Upper lobe of right lung (tissue), 1 donor: Measurements from ENCODE around the gene ATL2. TPM values are rescaled to one million over a fixed set of nuclear protein-coding genes. Genes with fewer than 3 reads are reported as not detected.

Experiments
- ATAC-seq: fragments of 200-7000 bp; cut with Tn5 transposase; one replicate; pipeline ENCODE4 v1.9.1; 2020; ENCODE audit warnings: mild to moderate bottlenecking, moderate library complexity
- DNase-seq: peaks from one replicate; pipeline ENCODE4 v3.0.0-alpha.2; 2020
- H3K27ac ChIP-seq: fragments of 200-600 bp; one replicate; pipeline ENCODE4 v1.8.0; 2022
- H3K27me3 ChIP-seq: fragments of 200-600 bp; one replicate; pipeline ENCODE4 v1.8.0; 2022; ENCODE audit warnings: mild to moderate bottlenecking
- H3K36me3 ChIP-seq: fragments of 200-600 bp; one replicate; pipeline ENCODE4 v1.8.0; 2022
- H3K4me1 ChIP-seq: fragments of 200-600 bp; one replicate; pipeline ENCODE4 v1.8.0; 2022
- H3K4me3 ChIP-seq: fragments of 200-600 bp; one replicate; pipeline ENCODE4 v1.8.0; 2022; ENCODE audit warnings: mild to moderate bottlenecking
- H3K9me3 ChIP-seq: fragments of 200-600 bp; one replicate; pipeline ENCODE4 v1.8.0; 2022
- intact Hi-C: fragments of 100-400 bp; cut with DNase I; formaldehyde crosslinking; loops from one replicate; pipeline ENCODE4 v1.11.0; 2022
- total RNA-seq: library from RNA; stranded (reverse); fragmentation: NEBNext Ultra II Directional; extraction: Animal tissue kit (Norgen Biotek cat#: 25700); gene quantifications from one replicate; pipeline ENCODE4 v1.2.1, GENCODE V29; 2021
- TF ChIP-seq, protein P1 (sequence below): fragments of 200-600 bp; IDR thresholded peaks from one replicate; pipeline ENCODE4 v1.8.0; 2022; ENCODE audit warnings: antibody characterized with exemption
- donor health status: DM: no; HTN: yes; CAD: no; lungs with severe emphysema.

The ATL2 gene
- total RNA-seq, 1 donor from 2014 or later, result 69.1 TPM

DNA sequence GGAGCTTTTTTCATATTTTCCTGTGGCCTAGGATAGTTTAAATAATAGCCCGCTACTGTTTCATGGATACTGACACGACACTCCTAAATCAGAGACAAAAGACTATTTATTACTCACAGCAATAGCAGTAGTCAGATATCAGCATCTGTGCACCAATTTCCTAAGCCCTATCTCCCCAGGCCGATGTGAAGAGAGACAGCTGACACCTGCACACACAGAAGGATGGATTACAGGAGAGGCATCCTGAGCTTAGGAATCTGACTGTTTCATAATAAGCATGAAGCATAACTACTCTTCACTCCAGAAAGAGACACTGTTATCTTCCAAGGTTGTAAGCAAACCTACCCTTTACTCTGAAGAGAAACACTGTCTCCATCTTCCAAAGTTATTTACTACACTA is 105.4 kb downstream of the ATL2 start:
- H3K27ac ChIP-seq, result no peak overlapping the region
- TF ChIP-seq, protein P1, sequence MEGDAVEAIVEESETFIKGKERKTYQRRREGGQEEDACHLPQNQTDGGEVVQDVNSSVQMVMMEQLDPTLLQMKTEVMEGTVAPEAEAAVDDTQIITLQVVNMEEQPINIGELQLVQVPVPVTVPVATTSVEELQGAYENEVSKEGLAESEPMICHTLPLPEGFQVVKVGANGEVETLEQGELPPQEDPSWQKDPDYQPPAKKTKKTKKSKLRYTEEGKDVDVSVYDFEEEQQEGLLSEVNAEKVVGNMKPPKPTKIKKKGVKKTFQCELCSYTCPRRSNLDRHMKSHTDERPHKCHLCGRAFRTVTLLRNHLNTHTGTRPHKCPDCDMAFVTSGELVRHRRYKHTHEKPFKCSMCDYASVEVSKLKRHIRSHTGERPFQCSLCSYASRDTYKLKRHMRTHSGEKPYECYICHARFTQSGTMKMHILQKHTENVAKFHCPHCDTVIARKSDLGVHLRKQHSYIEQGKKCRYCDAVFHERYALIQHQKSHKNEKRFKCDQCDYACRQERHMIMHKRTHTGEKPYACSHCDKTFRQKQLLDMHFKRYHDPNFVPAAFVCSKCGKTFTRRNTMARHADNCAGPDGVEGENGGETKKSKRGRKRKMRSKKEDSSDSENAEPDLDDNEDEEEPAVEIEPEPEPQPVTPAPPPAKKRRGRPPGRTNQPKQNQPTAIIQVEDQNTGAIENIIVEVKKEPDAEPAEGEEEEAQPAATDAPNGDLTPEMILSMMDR, result no peak
- no peak overlapping the region for H3K4me3 ChIP-seq
- no peaks in the 10 kb centered on the region for H3K9me3 ChIP-seq
- intact Hi-C loops, result loop anchor here (10.0 kb wide), 1 partner anchor 287 kb away; no protein-coding TSS in a partner anchor
- DNase-seq (no peak), ATAC-seq (no peak)
- no peaks in the 10 kb centered on the region for H3K36me3 ChIP-seq
- no peaks in the 10 kb centered on the region for H3K27me3 ChIP-seq
- no peaks in the 10 kb centered on the region for H3K4me1 ChIP-seq

DNA sequence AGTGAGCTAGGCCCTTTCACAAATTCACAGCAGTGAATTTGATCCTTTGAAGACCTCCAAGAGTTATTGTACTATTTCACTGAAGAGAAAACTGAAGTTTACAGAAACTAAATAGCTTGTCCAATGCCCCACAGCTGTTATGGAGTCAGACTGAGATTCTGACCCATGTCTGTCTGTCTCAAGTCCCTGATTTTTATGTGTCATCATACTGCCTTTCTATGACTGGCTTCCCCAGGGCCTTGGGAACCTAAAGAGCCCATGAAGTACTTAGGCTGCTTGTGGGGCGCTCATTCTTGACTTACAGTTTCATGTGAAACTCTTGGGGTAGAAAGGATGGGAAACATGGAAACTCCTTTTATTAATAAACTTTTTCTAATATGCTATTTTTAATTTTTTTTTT is 107.7 kb downstream of the ATL2 start:
- no peak for DNase-seq
- intact Hi-C loops, result no loop called here

DNA sequence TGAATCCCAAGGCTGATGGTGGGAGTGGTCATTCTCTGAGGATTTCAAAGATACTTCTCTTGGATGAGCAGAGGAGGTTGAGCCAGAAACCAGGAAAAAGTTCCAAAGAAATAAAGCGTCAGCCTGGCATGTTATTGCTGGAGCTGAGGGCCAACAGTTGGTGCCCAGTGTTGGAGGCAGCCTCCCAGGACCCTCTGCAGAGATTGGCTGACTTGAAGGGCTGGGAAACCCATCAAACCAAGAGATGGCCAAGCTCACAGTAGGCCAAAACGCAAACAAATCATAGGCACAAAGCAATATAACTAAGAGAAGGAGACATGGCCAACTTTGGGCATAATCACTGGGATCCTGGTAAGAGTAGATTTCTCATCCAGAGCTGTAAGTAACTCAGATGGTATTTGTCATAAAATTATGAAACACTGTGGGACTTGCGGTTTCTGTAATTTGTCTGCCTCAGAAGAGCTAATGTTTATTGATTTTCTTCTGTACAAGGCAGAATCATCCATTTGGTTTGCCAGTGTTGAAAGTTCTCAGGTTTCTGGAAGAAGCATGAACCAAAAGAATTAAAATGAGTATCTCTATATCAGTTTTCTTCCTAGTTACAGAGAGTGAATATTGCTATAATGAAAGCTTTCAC is 108.3 kb downstream of the ATL2 start:
- intact Hi-C loops, result no loop called here

More for the DNA sequence above, 107.7 kb downstream of the ATL2 start:
- H3K4me3 ChIP-seq, result no peak overlapping the region
- H3K27ac ChIP-seq, result no peak overlapping the region
- no peaks in the 10 kb centered on the region for H3K4me1 ChIP-seq
- no peaks in the 10 kb centered on the region for H3K9me3 ChIP-seq
- H3K36me3 ChIP-seq, result no peaks in the 10 kb centered on the region
- ATAC-seq, result no peak
- no peaks in the 10 kb centered on the region for H3K27me3 ChIP-seq
- TF ChIP-seq, protein P1, result no peak

DNA sequence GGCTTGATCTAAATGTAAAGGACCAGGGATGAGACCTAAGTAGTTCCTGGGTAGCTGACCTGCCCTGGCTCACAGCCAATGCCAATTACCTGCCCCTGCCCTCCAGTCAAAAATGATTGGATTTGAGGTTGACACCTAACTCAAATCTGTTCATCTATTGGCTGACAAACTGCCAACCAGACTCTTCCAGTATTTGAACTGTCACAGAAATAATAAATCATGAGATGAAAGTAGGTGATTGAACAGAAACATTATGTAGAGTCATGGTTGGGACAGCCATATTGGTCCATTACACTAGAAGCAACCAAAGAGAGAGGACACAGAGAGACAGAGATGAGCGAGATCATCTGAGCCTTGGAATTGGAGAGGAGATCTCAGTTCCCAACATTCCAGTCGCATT is 109.1 kb downstream of the ATL2 start:
- Histone ChIP-seq H3K27ac (no peak overlapping the region), H3K36me3 (no peaks in the 10 kb centered on the region), H3K9me3 (no peaks in the 10 kb centered on the region), H3K27me3 (no peaks in the 10 kb centered on the region), H3K4me1 (no peaks in the 10 kb centered on the region), H3K4me3 (no peak overlapping the region)
- DNase-seq (no peak), ATAC-seq (no peak)
- intact Hi-C loops, result no loop called here
- TF ChIP-seq, protein P1, result no peak

More for the DNA sequence above, 108.3 kb downstream of the ATL2 start:
- Histone ChIP-seq H3K36me3 (no peaks in the 10 kb centered on the region), H3K4me1 (no peaks in the 10 kb centered on the region), H3K27me3 (no peaks in the 10 kb centered on the region), H3K4me3 (no peak overlapping the region), H3K9me3 (no peaks in the 10 kb centered on the region), H3K27ac (no peak overlapping the region)
- ATAC-seq, result no peak
- no peak for DNase-seq
- TF ChIP-seq, protein P1, result no peak

DNA sequence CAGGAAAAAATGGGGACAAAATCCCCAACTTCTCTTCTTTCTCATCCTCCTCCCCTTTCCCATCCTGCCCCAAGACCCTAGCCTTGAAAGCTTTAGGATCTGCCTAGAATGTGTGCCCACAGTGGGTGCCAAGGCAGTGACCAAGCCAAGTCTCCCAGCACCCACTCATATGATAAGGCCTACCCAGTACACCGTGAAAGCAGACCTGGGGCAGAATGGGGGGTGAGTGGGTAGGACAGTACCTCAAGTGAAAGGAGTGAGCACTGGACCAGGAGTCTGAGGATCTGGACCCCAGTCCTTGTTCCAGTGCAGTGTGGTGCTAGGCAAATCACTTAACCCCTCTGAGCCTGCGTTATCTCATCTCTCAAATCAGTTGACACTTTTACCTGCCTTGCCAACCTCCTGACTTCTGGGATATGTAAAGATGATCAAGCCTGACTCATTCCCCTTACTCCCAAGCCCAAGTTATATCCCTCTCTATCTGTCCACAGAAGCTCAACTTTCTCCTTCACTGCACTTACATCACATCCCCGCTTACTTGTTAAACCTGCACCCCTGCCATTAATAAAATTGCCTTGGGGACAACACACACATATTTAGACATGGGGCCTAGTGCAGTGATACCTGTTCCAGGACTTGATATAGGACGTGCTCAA is 109.7 kb downstream of the ATL2 start:
- no peak for DNase-seq
- Histone ChIP-seq H3K4me1 (no peaks in the 10 kb centered on the region), H3K9me3 (no peaks in the 10 kb centered on the region), H3K27ac (no peak overlapping the region), H3K27me3 (no peaks in the 10 kb centered on the region), H3K4me3 (no peak overlapping the region), H3K36me3 (no peaks in the 10 kb centered on the region)
- TF ChIP-seq, protein P1, result no peak
- ATAC-seq, result no peak
- intact Hi-C loops, result no loop called here
